K562 (cell line): ENCODE measurements around the gene ESCO1. TPM values are rescaled to one million over a fixed set of nuclear protein-coding genes. Genes with fewer than 3 reads are reported as not detected.

Experiments used
- ATAC-seq: fragments of 200-7000 bp; cut with Tn5 transposase; 3 replicates; pipeline ENCODE4 v1.9.1; 2020; ENCODE audit warnings: moderate library complexity
- BruUV-seq: library from RNA; stranded (reverse); fragments of 400-500 nt; replicated peaks from 2 replicates; lab custom pipeline; 2021; lab: Mats Ljungman, UMichigan
- CTCF ChIA-PET: fragments of 300-600 bp; formaldehyde crosslinking; extraction: SDS; loops from one replicate; lab custom pipeline; 2021; ENCODE audit warnings: low intra/inter-chr PET ratio; lab: Yijun Ruan, JAX
- POLR2A ChIA-PET: fragments of 300-600, 350-650 bp; sonication (Branson Sonifier 250); formaldehyde crosslinking; extraction: SDS; loops from one replicate; lab custom pipeline; 2021; ENCODE audit warnings: antibody characterized with exemption, inconsistent platforms; lab: Yijun Ruan, JAX
- DNase-seq, 4 experiments: peaks; one replicate each; pipeline versions ENCODE4 v3.0.0 to v3.0.0-alpha.2; 2011 to 2018; ENCODE audit warnings: low spot score in 3 of 4, mixed read lengths in 3 of 4; ENCODE audit errors: extremely low read depth in 1 of 4
- FAIRE-seq: peaks from 2 replicates; lab custom pipeline; 2011; peaks lifted over from hg19 to GRCh38; lab: Jason Lieb, UNC
- H2AFZ ChIP-seq: 2 replicates; pipeline ENCODE4 v1.6.0; 2011; ENCODE audit warnings: low read depth, low read length, control low read depth, inconsistent platforms
- H3K27ac ChIP-seq: fragments of 200-600 bp; 3 replicates; pipeline ENCODE4 v1.8.0; 2011; ENCODE audit warnings: low read depth, mild to moderate bottlenecking, control low read depth, inconsistent platforms, low read length, moderate library complexity, mixed read lengths; ENCODE audit errors: extremely low read depth
- H3K27me3 ChIP-seq, 2 experiments: fragments of 300-600 bp in 1 of 2; 2 replicates in 1 of 2; 3 replicates in 1 of 2; pipeline versions ENCODE4 v1.6.0 to v1.8.0; 2011; ENCODE audit warnings: inconsistent platforms in 2 of 2, low read length in 2 of 2, mild to moderate bottlenecking in 1 of 2, mixed read lengths in 1 of 2, moderate library complexity in 1 of 2; ENCODE audit not compliant: control insufficient read depth in 2 of 2, insufficient read depth in 2 of 2
- H3K36me3 ChIP-seq: fragments of 300-600 bp; 3 replicates; pipeline ENCODE4 v1.8.0; 2011; ENCODE audit warnings: mild to moderate bottlenecking, low read length, inconsistent platforms; ENCODE audit not compliant: control insufficient read depth, insufficient read depth
- H3K4me1 ChIP-seq, 2 experiments: fragments of 200-600 bp in 1 of 2; replicated peaks in 1 of 2; 2 replicates in 1 of 2; 3 replicates in 1 of 2; pipeline versions ENCODE4 v1.5.1 to v1.8.0; 2011; ENCODE audit warnings: inconsistent platforms in 2 of 2, low read length in 2 of 2, mild to moderate bottlenecking in 1 of 2, mixed read lengths in 1 of 2, moderate library complexity in 1 of 2; ENCODE audit not compliant: control insufficient read depth in 2 of 2, insufficient read depth in 2 of 2
- H3K4me2 ChIP-seq: 2 replicates; pipeline ENCODE4 v1.6.1; 2011; ENCODE audit warnings: low read length, control low read depth, inconsistent platforms, mixed read lengths; ENCODE audit not compliant: insufficient read depth
- H3K4me3 ChIP-seq: fragments of 200-600 bp; sonication (generic), shearing (Covaris generic); 2 replicates; pipeline ENCODE4 v1.5.1; 2016; ENCODE audit warnings: control low read depth, inconsistent platforms
- H3K79me2 ChIP-seq: fragments of 200-600 bp; 3 replicates; pipeline ENCODE4 v1.8.0; 2011; ENCODE audit warnings: low read length, inconsistent platforms; ENCODE audit not compliant: control insufficient read depth, insufficient read depth
- H3K9ac ChIP-seq, 2 experiments: 2 replicates each; pipeline versions ENCODE4 v1.6.0 to v1.6.1; 2011; ENCODE audit warnings: low read depth in 2 of 2, low read length in 2 of 2, control low read depth in 1 of 2, inconsistent platforms in 1 of 2, mild to moderate bottlenecking in 1 of 2, mixed read lengths in 1 of 2; ENCODE audit not compliant: insufficient read depth in 1 of 2
- H3K9me1 ChIP-seq: one replicate; pipeline ENCODE4 v1.6.0; 2011; ENCODE audit warnings: inconsistent platforms, mild to moderate bottlenecking, low read length, moderate library complexity; ENCODE audit not compliant: control insufficient read depth, insufficient read depth
- H3K9me3 ChIP-seq: replicated peaks from 2 replicates; pipeline ENCODE4 v1.5.1; 2011; ENCODE audit warnings: low read depth, low read length, inconsistent platforms; ENCODE audit not compliant: control insufficient read depth, insufficient read depth
- H4K20me1 ChIP-seq: replicated peaks from 2 replicates; pipeline ENCODE4 v1.6.1; 2011; ENCODE audit warnings: low read length, inconsistent platforms, mixed read lengths; ENCODE audit not compliant: control insufficient read depth, insufficient read depth
- CBFA2T3 ChIP-seq: fragments of 450-650 bp; IDR thresholded peaks from 2 replicates; pipeline ENCODE4 v1.6.1; 2017
- FOSL1 ChIP-seq: fragments of 200-800 bp; sonication (Bioruptor generic); conservative IDR thresholded peaks from 2 replicates; pipeline ENCODE4 v1.6.1; 2016; ENCODE audit warnings: missing genetic modification characterization, missing compliant biosample characterization
- FOXJ2 ChIP-seq: fragments of 200-800 bp; sonication (Bioruptor generic); IDR thresholded peaks from 2 replicates; pipeline ENCODE4 v1.6.1; 2016; ENCODE audit warnings: missing genetic modification characterization, missing compliant biosample characterization
- GABPB2 ChIP-seq: fragments of 250-450 bp; sonication (Bioruptor Pico); conservative IDR thresholded peaks from 2 replicates; pipeline ENCODE4 v1.5.1; 2021; ENCODE audit warnings: mild to moderate bottlenecking
- JUND ChIP-seq, 2 experiments: IDR thresholded peaks; 2 replicates in 1 of 2; 3 replicates in 1 of 2; pipeline ENCODE4 v1.6.1; 2011; ENCODE audit warnings: borderline replicate concordance in 2 of 2, low read depth in 2 of 2, low read length in 2 of 2, improper control_type of control experiment in 1 of 2, missing biosample characterization in 1 of 2, missing genetic modification characterization in 1 of 2, missing genetic modification reagents in 1 of 2
- MTF1 ChIP-seq: fragments of 250-450 bp; sonication (Bioruptor Pico); IDR thresholded peaks from 2 replicates; pipeline ENCODE4 v1.9.0; 2021; ENCODE audit warnings: moderate library complexity, mild to moderate bottlenecking, inconsistent platforms, borderline replicate concordance
- NELFE ChIP-seq: IDR thresholded peaks from 2 replicates; pipeline ENCODE4 v1.6.1; 2011; ENCODE audit warnings: mild to moderate bottlenecking; ENCODE audit not compliant: insufficient read depth, insufficient read length
- OTX1 ChIP-seq: fragments of 450-650 bp; formaldehyde crosslinking; IDR thresholded peaks from 2 replicates; pipeline ENCODE4 v1.4.0; 2022; ENCODE audit warnings: mild to moderate bottlenecking
- PKNOX1 ChIP-seq: fragments of 450-650 bp; IDR thresholded peaks from 2 replicates; pipeline ENCODE4 v1.6.1; 2016
- PYGO2 ChIP-seq: fragments of 450-650 bp; IDR thresholded peaks from 2 replicates; pipeline ENCODE4 v1.6.1; 2016; ENCODE audit warnings: mild to moderate bottlenecking, missing genetic modification characterization, moderate library complexity, missing compliant biosample characterization
- RHOXF2B ChIP-seq: fragments of 250-450 bp; sonication (Bioruptor Pico); conservative IDR thresholded peaks from 2 replicates; pipeline ENCODE4 v1.5.1; 2021
- SNRNP70 ChIP-seq: fragments of 200-400 bp; formaldehyde crosslinking; optimal IDR thresholded peaks from 2 replicates; pipeline ENCODE3; 2017; ENCODE audit warnings: low read depth, low read length
- SRF ChIP-seq, 2 experiments: fragments of 250-450, 450-650 bp in 1 of 2; sonication (Bioruptor Pico) in 1 of 2; sonication (generic) in 1 of 2; formaldehyde crosslinking; IDR thresholded peaks; 2 replicates each; pipeline versions ENCODE4 v1.5.0 to v1.5.1; 2020 to 2022; ENCODE audit warnings: mild to moderate bottlenecking in 1 of 2, missing genetic modification reagents in 1 of 2
- TAF7 ChIP-seq: fragments of 450-650 bp; IDR thresholded peaks from 2 replicates; pipeline ENCODE4 v1.6.1; 2016; ENCODE audit warnings: missing genetic modification characterization, missing compliant biosample characterization
- TARDBP ChIP-seq: fragments of 450-650 bp; IDR thresholded peaks from 2 replicates; pipeline ENCODE4 v1.6.1; 2016
- ZNF354B ChIP-seq: fragments of 250-450 bp; sonication (Bioruptor Pico); IDR thresholded peaks from 2 replicates; pipeline ENCODE4 v1.4.0; 2020
- WGBS: fragments of 100-300 bp; shearing (Covaris generic); methylation state at CpG from one replicate; pipeline ENCODE4 v1.1.6; 2016; ENCODE audit warnings: low coverage, mixed read lengths; ENCODE audit not compliant: insufficient coverage; ENCODE audit errors: missing lambda C conversion rate; 5-methylcytosine and 5-hydroxymethylcytosine counted together
- in situ Hi-C: fragments of 300-500 bp; cut with MboI; formaldehyde crosslinking; loops from 4 replicates; pipeline ENCODE4 v1.15.0; 2018; ENCODE audit warnings: inconsistent platforms, mixed read lengths
- intact Hi-C: fragments of 100-400 bp; cut with micrococcal nuclease; formaldehyde crosslinking; loops from 2 replicates; pipeline ENCODE4 v1.14.2; 2022
- polyA plus RNA-seq, 8 experiments: library from polyadenylated mRNA; depleted of rRNA in 4 of 8; stranded (reverse) in 5 of 8; unstranded in 3 of 8; fragments of >200 nt; fragmentation: Nextera tagmentation in 2 of 8; fragmentation: Illumina TruSeq in 1 of 8; extraction: Ambion mirVana in 2 of 8; extraction: Trizol in 1 of 8; gene quantifications; 2 replicates each; pipeline versions ENCODE4 v1.2.1 to v1.2.3, GENCODE V29; 2011 to 2014; ENCODE audit warnings: inconsistent platforms in 1 of 8, missing spikeins in 1 of 8
- total RNA-seq, 7 experiments: library from RNA; depleted of rRNA in 6 of 7; stranded (reverse); fragments of >200 nt in 6 of 7; fragmentation: Illumina TruSeq in 2 of 7; extraction: Trizol in 2 of 7; gene quantifications; 2 replicates each; pipeline versions ENCODE4 v1.2.1 to v1.2.3, GENCODE V29; 2011 to 2021; ENCODE audit warnings: low replicate concordance in 1 of 7
- TF ChIP-seq, protein P1 (sequence below): fragments of 450-650 bp; IDR thresholded peaks from 2 replicates; pipeline ENCODE4 v1.7.1; 2018; ENCODE audit warnings: mild to moderate bottlenecking, low read depth; ENCODE audit not compliant: partially characterized antibody
- TF ChIP-seq, protein P2 (sequence below), 2 experiments: fragments of 450-650 bp in 1 of 2; sonication (generic) in 1 of 2; formaldehyde crosslinking in 1 of 2; IDR thresholded peaks in 1 of 2; conservative IDR thresholded peaks in 1 of 2; 2 replicates each; pipeline versions ENCODE4 v1.6.1 to v1.8.1; 2016 to 2023; ENCODE audit warnings: mild to moderate bottlenecking in 2 of 2, moderate library complexity in 2 of 2, inconsistent platforms in 1 of 2, missing genetic modification reagents in 1 of 2

The ESCO1 gene
- total and polyA plus RNA-seq, 9 of the 15 experiments (the other 6 are each of a cell fraction or from before 2014, with no cell fraction given), result 15.0 to 31.3 (median 19.6) TPM

GRCh38 chr18:21604671-21605070 is 4.2 kb upstream of the ESCO1 start:
- in situ Hi-C loops (no loop called here), intact Hi-C loops (no loop called here)
- Histone ChIP-seq H3K79me2 (peaks cover 8% of the 10 kb centered on the region), H3K4me1 (peaks cover 14 to 15% of the 10 kb centered on the region in 2 experiments), H3K9me1 (no peaks in the 10 kb centered on the region), H2AFZ (peak overlapping the region; percentile 60), H3K27ac (no peak overlapping the region), H3K9me3 (no peaks in the 10 kb centered on the region), H3K4me3 (no peak overlapping the region), H3K4me2 (no peak overlapping the region), H3K36me3 (no peaks in the 10 kb centered on the region), H4K20me1 (no peaks in the 10 kb centered on the region; the same call in 1 of the 2 replicates), H3K27me3 (no peaks in the 10 kb centered on the region), H3K9ac (no peak overlapping the region)
- ATAC-seq, result no peak
- no peak for FAIRE-seq
- 13% methylated on average over 2 of the region's 2 CpGs for WGBS
- POLR2A ChIA-PET, result no interaction called here
- peak in 1 of 4 experiments; percentile 18 for DNase-seq
- CTCF ChIA-PET, result no interaction called here
- BruUV-seq, result no TSS peak
- TF ChIP-seq ZNF354B (no peak), GABPB2 (no peak), MTF1 (CRISPR knock-in tag) (no peak), JUND (IDR thresholded peaks at IDR 0.05; ENCODE audit: borderline replicate concordance, low read depth, low read length) (no peak), JUND (tag; IDR thresholded peaks at IDR 0.05; ENCODE audit: borderline replicate concordance, low read depth, low read length) (no peak), FOXJ2 (tag) (no peak), TARDBP (no peak), FOSL1 (tag) (no peak), NELFE (no peak), OTX1 (CRISPR knock-in tag) (no peak), RHOXF2B (CRISPR knock-in tag) (no peak), TAF7 (no peak), SNRNP70 (no peak), PYGO2 (tag) (no peak), SRF (CRISPR knock-in tag; IDR thresholded peaks at IDR 0.05) (no peak), PKNOX1 (peak; percentile 19; the same call in 1 of the 2 replicates), CBFA2T3 (no peak)
- TF ChIP-seq, protein P1, sequence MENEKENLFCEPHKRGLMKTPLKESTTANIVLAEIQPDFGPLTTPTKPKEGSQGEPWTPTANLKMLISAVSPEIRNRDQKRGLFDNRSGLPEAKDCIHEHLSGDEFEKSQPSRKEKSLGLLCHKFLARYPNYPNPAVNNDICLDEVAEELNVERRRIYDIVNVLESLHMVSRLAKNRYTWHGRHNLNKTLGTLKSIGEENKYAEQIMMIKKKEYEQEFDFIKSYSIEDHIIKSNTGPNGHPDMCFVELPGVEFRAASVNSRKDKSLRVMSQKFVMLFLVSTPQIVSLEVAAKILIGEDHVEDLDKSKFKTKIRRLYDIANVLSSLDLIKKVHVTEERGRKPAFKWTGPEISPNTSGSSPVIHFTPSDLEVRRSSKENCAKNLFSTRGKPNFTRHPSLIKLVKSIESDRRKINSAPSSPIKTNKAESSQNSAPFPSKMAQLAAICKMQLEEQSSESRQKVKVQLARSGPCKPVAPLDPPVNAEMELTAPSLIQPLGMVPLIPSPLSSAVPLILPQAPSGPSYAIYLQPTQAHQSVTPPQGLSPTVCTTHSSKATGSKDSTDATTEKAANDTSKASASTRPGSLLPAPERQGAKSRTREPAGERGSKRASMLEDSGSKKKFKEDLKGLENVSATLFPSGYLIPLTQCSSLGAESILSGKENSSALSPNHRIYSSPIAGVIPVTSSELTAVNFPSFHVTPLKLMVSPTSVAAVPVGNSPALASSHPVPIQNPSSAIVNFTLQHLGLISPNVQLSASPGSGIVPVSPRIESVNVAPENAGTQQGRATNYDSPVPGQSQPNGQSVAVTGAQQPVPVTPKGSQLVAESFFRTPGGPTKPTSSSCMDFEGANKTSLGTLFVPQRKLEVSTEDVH, result no peak
- TF ChIP-seq, protein P2, sequence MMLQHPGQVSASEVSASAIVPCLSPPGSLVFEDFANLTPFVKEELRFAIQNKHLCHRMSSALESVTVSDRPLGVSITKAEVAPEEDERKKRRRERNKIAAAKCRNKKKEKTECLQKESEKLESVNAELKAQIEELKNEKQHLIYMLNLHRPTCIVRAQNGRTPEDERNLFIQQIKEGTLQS (IDR thresholded peaks at IDR 0.05), result peak; percentile 31; the same call in 1 of the 2 replicates
- TF ChIP-seq, protein P2 (CRISPR knock-in tag; conservative IDR thresholded peaks at IDR 0.05), result no peak
